Osteoblast (primary cell): Measurements from ENCODE around the gene RBM33. TPM values are rescaled to one million over a fixed set of nuclear protein-coding genes. Genes with fewer than 3 reads are reported as not detected.

Experiments used
- DNase-seq: peaks from one replicate; pipeline ENCODE4 v3.0.0; 2011; ENCODE audit warnings: low spot score, mixed read lengths; ENCODE audit not compliant: insufficient read length; ENCODE audit errors: missing footprints
- H2AFZ ChIP-seq: 2 replicates; pipeline ENCODE4 v1.6.0; 2011; ENCODE audit warnings: mild to moderate bottlenecking, low read length
- H3K27ac ChIP-seq: 2 replicates; pipeline ENCODE4 v1.5.1; 2011; ENCODE audit warnings: mild to moderate bottlenecking, low read depth, low read length, moderate library complexity
- H3K27me3 ChIP-seq: 2 replicates; pipeline ENCODE4 v1.6.0; 2012; ENCODE audit warnings: mild to moderate bottlenecking, control low read depth, inconsistent platforms, low read length, moderate library complexity; ENCODE audit not compliant: insufficient read depth
- H3K36me3 ChIP-seq: 2 replicates; pipeline ENCODE4 v1.5.1; 2011; ENCODE audit warnings: mild to moderate bottlenecking, low read length, control low read depth, moderate library complexity; ENCODE audit not compliant: insufficient read depth
- H3K4me1 ChIP-seq: 2 replicates; pipeline ENCODE4 v1.5.1; 2011; ENCODE audit warnings: mild to moderate bottlenecking, low read length, control low read depth, moderate library complexity; ENCODE audit not compliant: insufficient read depth
- H3K4me2 ChIP-seq: 2 replicates; pipeline ENCODE4 v1.6.0; 2011; ENCODE audit warnings: mild to moderate bottlenecking, low read length; ENCODE audit not compliant: insufficient read depth
- H3K4me3 ChIP-seq: fragments of 200-600 bp; sonication (generic); 3 replicates; pipeline ENCODE4 v1.5.1; 2012; ENCODE audit warnings: mild to moderate bottlenecking, low read length, inconsistent platforms; ENCODE audit not compliant: insufficient read depth
- H3K79me2 ChIP-seq: 2 replicates; pipeline ENCODE4 v1.6.0; 2012; ENCODE audit warnings: mild to moderate bottlenecking, low read length, control low read depth, inconsistent platforms; ENCODE audit not compliant: insufficient read depth
- H3K9me3 ChIP-seq: 2 replicates; pipeline ENCODE4 v1.5.1; 2011; ENCODE audit warnings: low read depth, low read length, control low read depth
- H4K20me1 ChIP-seq: 2 replicates; pipeline ENCODE4 v1.6.0; 2012; ENCODE audit warnings: mild to moderate bottlenecking, low read length, control low read depth; ENCODE audit not compliant: insufficient read depth
- CTCF ChIP-seq: IDR thresholded peaks from 2 replicates; pipeline ENCODE4 v1.5.1; 2011; ENCODE audit warnings: mild to moderate bottlenecking, low read depth, low read length, moderate library complexity; ENCODE audit errors: extremely low read depth
- total RNA-seq: library from RNA; depleted of rRNA; stranded (reverse); fragments of >200 nt; gene quantifications from 2 replicates; pipeline ENCODE4 v1.2.3, GENCODE V29; 2012

RBM33 gene
- total RNA-seq, 1 donor: 27.5 TPM

- peaks cover 19% of the 10 kb centered on the region for H3K36me3 ChIP-seq
- H3K4me3 ChIP-seq: no peak overlapping the region
- no peaks in the 10 kb centered on the region for H3K4me1 ChIP-seq
- no peak overlapping the region for H3K27ac ChIP-seq
- H2AFZ ChIP-seq: no peak overlapping the region
- no peaks in the 10 kb centered on the region for H3K9me3 ChIP-seq
- no peak overlapping the region for H3K4me2 ChIP-seq
- H4K20me1 ChIP-seq: peaks cover 57% of the 10 kb centered on the region
- no peaks in the 10 kb centered on the region for H3K27me3 ChIP-seq
- H3K79me2 ChIP-seq: peaks cover 90% of the 10 kb centered on the region
- TF ChIP-seq CTCF: no peak
- DNase-seq: no peak
Measured at GRCh38 chr7:155749578-155749977, 105.1 kb downstream of the RBM33 start.

GRCh38 chr7:155750255-155751125 is 106.0 kb downstream of the RBM33 start:
- H3K4me1 ChIP-seq: no peaks in the 10 kb centered on the region
- H3K27me3 ChIP-seq: no peaks in the 10 kb centered on the region
- peaks cover 11% of the 10 kb centered on the region for H3K36me3 ChIP-seq
- no peak overlapping the region for H2AFZ ChIP-seq
- no peaks in the 10 kb centered on the region for H3K9me3 ChIP-seq
- no peak overlapping the region for H3K4me2 ChIP-seq
- H3K4me3 ChIP-seq: no peak overlapping the region
- no peak overlapping the region for H3K27ac ChIP-seq
- TF ChIP-seq CTCF: no peak
- peaks cover 94% of the 10 kb centered on the region for H3K79me2 ChIP-seq
- peaks cover 63% of the 10 kb centered on the region for H4K20me1 ChIP-seq
- DNase-seq: no peak

GRCh38 chr7:155751409-155751808 is 106.9 kb downstream of the RBM33 start:
- TF ChIP-seq CTCF: no peak
- H2AFZ ChIP-seq: no peak overlapping the region
- H3K27ac ChIP-seq: no peak overlapping the region
- no peaks in the 10 kb centered on the region for H3K9me3 ChIP-seq
- peaks cover 65% of the 10 kb centered on the region for H4K20me1 ChIP-seq
- no peak overlapping the region for H3K4me2 ChIP-seq
- H3K4me3 ChIP-seq: no peak overlapping the region
- DNase-seq: no peak
- H3K27me3 ChIP-seq: no peaks in the 10 kb centered on the region
- H3K36me3 ChIP-seq: peaks cover 2% of the 10 kb centered on the region
- peaks cover 96% of the 10 kb centered on the region for H3K79me2 ChIP-seq
- no peaks in the 10 kb centered on the region for H3K4me1 ChIP-seq

- Histone ChIP-seq H4K20me1 (peaks cover 72% of the 10 kb centered on the region), H3K4me2 (no peak overlapping the region), H3K36me3 (no peaks in the 10 kb centered on the region), H3K4me3 (no peak overlapping the region), H3K4me1 (no peaks in the 10 kb centered on the region), H3K27me3 (no peaks in the 10 kb centered on the region), H3K27ac (no peak overlapping the region), H3K9me3 (no peaks in the 10 kb centered on the region), H3K79me2 (peaks cover 94% of the 10 kb centered on the region), H2AFZ (no peak overlapping the region)
- TF ChIP-seq CTCF: no peak
- DNase-seq: no peak
Measured at GRCh38 chr7:155752756-155753445, 108.4 kb downstream of the RBM33 start.
